H9 (cell line): Measurements from ENCODE around the gene IMPDH2. TPM values are rescaled to one million over a fixed set of nuclear protein-coding genes. Genes with fewer than 3 reads are reported as not detected.

ENCODE experiments used
- DNase-seq: peaks from one replicate; pipeline ENCODE4 v3.0.0-alpha.2; 2017
- H2AFZ ChIP-seq: one replicate; pipeline ENCODE4 v1.6.1; 2013; ENCODE audit warnings: mild to moderate bottlenecking, low read length, control low read depth, moderate library complexity
- H2AK5ac ChIP-seq: 2 replicates; pipeline ENCODE4 v1.6.1; 2013; ENCODE audit warnings: low read length, control low read depth, mixed read lengths; ENCODE audit not compliant: insufficient read length
- H2BK120ac ChIP-seq: one replicate; pipeline ENCODE4 v1.6.1; 2013; ENCODE audit warnings: low read depth, mild to moderate bottlenecking, low read length, control low read depth, inconsistent platforms; ENCODE audit not compliant: poor library complexity, severe bottlenecking
- H2BK12ac ChIP-seq: 2 replicates; pipeline ENCODE4 v1.6.1; 2013; ENCODE audit warnings: low read length, control low read depth, mixed read lengths, low read depth; ENCODE audit not compliant: insufficient read length
- H2BK15ac ChIP-seq: 2 replicates; pipeline ENCODE4 v1.6.1; 2013; ENCODE audit warnings: low read depth, low read length, control low read depth
- H2BK20ac ChIP-seq: one replicate; pipeline ENCODE4 v1.6.1; 2013; ENCODE audit warnings: low read depth, mild to moderate bottlenecking, low read length, control low read depth, inconsistent platforms; ENCODE audit not compliant: poor library complexity, severe bottlenecking
- H2BK5ac ChIP-seq: 2 replicates; pipeline ENCODE4 v1.6.1; 2013; ENCODE audit warnings: low read length, control low read depth, mixed read lengths; ENCODE audit not compliant: insufficient read length
- H3K14ac ChIP-seq: 2 replicates; pipeline ENCODE4 v1.6.1; 2013; ENCODE audit warnings: low read length, control low read depth; ENCODE audit not compliant: insufficient read depth
- H3K18ac ChIP-seq: 2 replicates; pipeline ENCODE4 v1.6.1; 2013; ENCODE audit warnings: low read depth, mild to moderate bottlenecking, mixed read lengths, low read length, control low read depth; ENCODE audit not compliant: insufficient read length
- H3K23ac ChIP-seq: 2 replicates; pipeline ENCODE4 v1.6.1; 2013; ENCODE audit warnings: low read length, control low read depth, mixed read lengths, low read depth; ENCODE audit not compliant: insufficient read length
- H3K23me2 ChIP-seq: 2 replicates; pipeline ENCODE4 v1.6.1; 2013; ENCODE audit warnings: low read depth, mild to moderate bottlenecking, mixed read lengths, low read length, control low read depth; ENCODE audit not compliant: insufficient read length, poor library complexity, severe bottlenecking
- H3K27ac ChIP-seq: 2 replicates; pipeline ENCODE4 v1.5.1; 2013; ENCODE audit warnings: low read length, control low read depth, mixed read lengths, low read depth; ENCODE audit not compliant: insufficient read length
- H3K27me3 ChIP-seq: 2 replicates; pipeline ENCODE4 v1.6.1; 2013; ENCODE audit warnings: low read length, control low read depth, inconsistent platforms; ENCODE audit not compliant: insufficient read depth
- H3K4ac ChIP-seq: 2 replicates; pipeline ENCODE4 v1.6.1; 2013; ENCODE audit warnings: low read depth, mild to moderate bottlenecking, control low read depth, inconsistent platforms, low read length, moderate library complexity
- H3K4me1 ChIP-seq: 2 replicates; pipeline ENCODE4 v1.6.1; 2013; ENCODE audit warnings: low read length, control low read depth, inconsistent platforms; ENCODE audit not compliant: insufficient read depth
- H3K4me2 ChIP-seq: 2 replicates; pipeline ENCODE4 v1.6.1; 2013; ENCODE audit warnings: low read length, control low read depth, mixed read lengths; ENCODE audit not compliant: insufficient read length, insufficient read depth
- H3K56ac ChIP-seq: 2 replicates; pipeline ENCODE4 v1.6.1; 2013; ENCODE audit warnings: low read depth, mild to moderate bottlenecking, mixed read lengths, low read length, control low read depth; ENCODE audit not compliant: insufficient read length
- H3K79me1 ChIP-seq: 2 replicates; pipeline ENCODE4 v1.6.1; 2013; ENCODE audit warnings: low read depth, mild to moderate bottlenecking, moderate library complexity, low read length, control low read depth, inconsistent platforms; ENCODE audit not compliant: insufficient read depth, poor library complexity, severe bottlenecking
- H3K79me2 ChIP-seq: 2 replicates; pipeline ENCODE4 v1.6.1; 2013; ENCODE audit warnings: low read length, control low read depth, inconsistent platforms; ENCODE audit not compliant: insufficient read depth
- H3K9ac ChIP-seq: 2 replicates; pipeline ENCODE4 v1.6.1; 2013; ENCODE audit warnings: low read length, control low read depth, mixed read lengths; ENCODE audit not compliant: insufficient read length; ENCODE audit errors: extremely low read depth
- H3K9me3 ChIP-seq: one replicate; pipeline ENCODE4 v1.6.1; 2013; ENCODE audit warnings: low read depth, low read length, inconsistent platforms; ENCODE audit not compliant: control insufficient read depth
- H3T11ph ChIP-seq: one replicate; pipeline ENCODE4 v1.6.1; 2013; ENCODE audit warnings: mild to moderate bottlenecking, low read length, control low read depth, inconsistent platforms
- H4K20me1 ChIP-seq: one replicate; pipeline ENCODE4 v1.6.1; 2013; ENCODE audit not compliant: control insufficient read depth, insufficient read length, insufficient read depth
- H4K5ac ChIP-seq: 2 replicates; pipeline ENCODE4 v1.6.1; 2013; ENCODE audit warnings: low read depth, mild to moderate bottlenecking, mixed read lengths, low read length, control low read depth; ENCODE audit not compliant: insufficient read length
- H4K8ac ChIP-seq: replicated peaks from 2 replicates; pipeline ENCODE4 v1.6.1; 2013; ENCODE audit warnings: low read length, control low read depth, mixed read lengths, low read depth; ENCODE audit not compliant: insufficient read length
- H4K91ac ChIP-seq: 2 replicates; pipeline ENCODE4 v1.6.1; 2013; ENCODE audit warnings: low read depth, mild to moderate bottlenecking, moderate library complexity, mixed read lengths, low read length, control low read depth; ENCODE audit not compliant: insufficient read length
- H3K27ac Mint-ChIP-seq, 3 experiments: 2 replicates in 2 of 3; 3 replicates in 1 of 3; pipeline ENCODE4 v1.8.0; 2020 to 2021; ENCODE audit warnings: mixed read lengths in 3 of 3, mild to moderate bottlenecking in 1 of 3, moderate library complexity in 1 of 3
- H3K27me3 Mint-ChIP-seq: 2 replicates; pipeline ENCODE4 v1.8.0; 2021; ENCODE audit warnings: low read depth, mild to moderate bottlenecking, moderate library complexity, mixed read lengths
- H3K36me3 Mint-ChIP-seq, 3 experiments: 2 replicates in 2 of 3; 3 replicates in 1 of 3; pipeline ENCODE4 v1.8.0; 2020 to 2021; ENCODE audit warnings: low read depth in 3 of 3, mixed read lengths in 3 of 3; ENCODE audit not compliant: insufficient read depth in 1 of 3
- H3K4me1 Mint-ChIP-seq, 2 experiments: 2 replicates each; pipeline ENCODE4 v1.8.0; 2020; ENCODE audit warnings: mixed read lengths in 2 of 2
- H3K4me3 Mint-ChIP-seq, 2 experiments: 2 replicates in 1 of 2; 3 replicates in 1 of 2; pipeline ENCODE4 v1.8.0; 2020 to 2021; ENCODE audit warnings: mild to moderate bottlenecking in 2 of 2, mixed read lengths in 2 of 2, moderate library complexity in 1 of 2
- H3K9me3 Mint-ChIP-seq, 2 experiments: 2 replicates in 1 of 2; 3 replicates in 1 of 2; pipeline ENCODE4 v1.8.0; 2020; ENCODE audit warnings: mild to moderate bottlenecking in 2 of 2, mixed read lengths in 2 of 2, moderate library complexity in 1 of 2
- CTCF ChIP-seq: fragments of 200-600 bp; sonication (generic); conservative IDR thresholded peaks from 3 replicates; pipeline ENCODE4 v1.8.0; 2021; ENCODE audit warnings: antibody characterized with exemption, mild to moderate bottlenecking
- WGBS: extraction: QIAGEN DNeasy Blood & Tissue Kit; methylation state at CpG from one replicate; pipeline ENCODE4 v1.1.7; 2013; ENCODE audit warnings: missing lambda C conversion rate, low lambda C conversion rate, mixed read lengths; ENCODE audit not compliant: insufficient read length; ENCODE audit errors: extremely low coverage; 5-methylcytosine and 5-hydroxymethylcytosine counted together
- total RNA-seq: library from RNA; stranded (reverse); gene quantifications from 2 replicates; pipeline ENCODE4 v1.2.1, GENCODE V29; 2021

Gene IMPDH2
- total RNA-seq, 1 experiment from 2014 or later, result 408 TPM

- H3K27me3 ChIP-seq, result no peaks in the 10 kb centered on the region
- peaks cover 1% of the 10 kb centered on the region for H4K20me1 ChIP-seq
- no peaks in the 10 kb centered on the region for H3K27me3 Mint-ChIP-seq
- H4K5ac ChIP-seq, result no peak overlapping the region
- no peak overlapping the region for H3K18ac ChIP-seq
- peaks cover 7% of the 10 kb centered on the region for H3K23me2 ChIP-seq
- H3K4ac ChIP-seq, result no peak overlapping the region
- H3K79me1 ChIP-seq, result no peaks in the 10 kb centered on the region
- no peak overlapping the region for H3K14ac ChIP-seq
- no peak for TF ChIP-seq CTCF
- no peak overlapping the region for H3T11ph ChIP-seq
- no peak overlapping the region for H3K23ac ChIP-seq
- H3K56ac ChIP-seq, result no peak overlapping the region
- no peak overlapping the region for H2BK20ac ChIP-seq
- WGBS, result no CpG with 5 or more reads among the region's 8 CpGs
- H3K36me3 Mint-ChIP-seq, result peaks cover 25 to 59% (median 50%) of the 10 kb centered on the region in 3 experiments
- H4K91ac ChIP-seq, result no peak overlapping the region
- no peak overlapping the region for H3K4me2 ChIP-seq
- peak overlapping the region in 1 of 3 experiments; percentile 79; a peak in 1 of 7 replicates for H3K27ac Mint-ChIP-seq
- H2BK120ac ChIP-seq, result no peak overlapping the region
- no peak overlapping the region for H2AK5ac ChIP-seq
- H2BK5ac ChIP-seq, result no peak overlapping the region
- no peak overlapping the region for H2AFZ ChIP-seq
- H4K8ac ChIP-seq, result no peak overlapping the region
- H3K4me3 Mint-ChIP-seq, result no peak overlapping the region; a peak in 1 of 5 replicates
- no peaks in the 10 kb centered on the region for H3K9me3 Mint-ChIP-seq
- no peak for DNase-seq
- no peak overlapping the region for H3K9ac ChIP-seq
- H3K27ac ChIP-seq, result no peak overlapping the region
- peaks cover 14 to 17% of the 10 kb centered on the region in 2 experiments for H3K4me1 Mint-ChIP-seq
- H3K4me1 ChIP-seq, result no peaks in the 10 kb centered on the region
- H3K79me2 ChIP-seq, result no peaks in the 10 kb centered on the region; the same call in 1 of the 2 replicates
- no peak overlapping the region for H2BK12ac ChIP-seq
- no peak overlapping the region for H2BK15ac ChIP-seq
- no peaks in the 10 kb centered on the region for H3K9me3 ChIP-seq
Observed at GRCh38 chr3:49015072-49015471, 14.1 kb downstream of the IMPDH2 start.
